ENCODE results near the gene NUP210L.
"Not testable (repeated sequence)": the region's sequence is repeated elsewhere in the genome, so short reads cannot be mapped to it uniquely, and the experiment has no call there.

Gene NUP210L

DNA sequence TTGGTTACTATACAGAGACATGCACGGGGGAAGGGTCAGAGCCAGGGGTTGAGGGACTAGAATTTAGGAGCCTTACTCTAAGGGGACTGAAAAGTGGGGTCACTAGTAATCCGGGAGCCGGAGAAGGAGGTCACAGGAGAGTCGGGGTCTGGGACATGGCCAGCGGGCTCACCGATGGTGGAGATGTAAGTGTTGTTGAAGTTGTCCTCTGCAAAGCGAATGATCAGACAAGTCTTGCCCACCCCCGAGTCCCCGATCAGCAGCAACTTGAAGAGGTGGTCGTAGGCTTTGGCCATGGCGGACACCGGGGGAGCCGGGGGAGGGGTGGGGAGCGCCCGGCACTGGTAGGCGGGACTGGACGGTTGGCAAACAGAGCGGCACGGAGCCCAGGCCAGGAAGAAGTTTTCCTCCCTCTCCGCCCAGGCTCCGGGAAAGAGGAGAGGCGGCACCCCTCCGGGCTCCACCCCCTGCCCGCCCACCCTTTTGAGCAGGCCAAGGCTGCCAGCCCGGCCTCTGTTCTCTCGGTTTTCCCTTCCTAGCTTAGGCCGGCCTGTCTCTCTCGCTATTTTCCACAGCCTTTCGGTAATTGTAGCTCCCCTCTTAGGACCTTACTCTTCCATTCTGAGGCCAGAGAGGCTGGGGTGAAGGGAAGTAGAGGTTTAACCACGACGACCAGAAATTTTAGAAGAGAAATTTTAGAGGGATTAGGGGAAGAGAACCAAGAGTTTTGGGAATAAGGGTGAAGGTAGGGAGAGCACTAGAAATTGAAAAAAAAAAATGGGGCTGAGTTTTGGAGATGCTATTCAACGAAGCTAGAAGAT, 168.7 kb downstream of the NUP210L start, which contains the start of gene RAB13:
Gene RAB13 (minus strand): TSS at position 399 of the 821 bp plus-strand sequence. CDS start 103 bp downstream, at position 296.
- peak; percentile 48 for DNase-seq (ENCODE audit: low read depth)
- TF ChIP-seq, protein P1, sequence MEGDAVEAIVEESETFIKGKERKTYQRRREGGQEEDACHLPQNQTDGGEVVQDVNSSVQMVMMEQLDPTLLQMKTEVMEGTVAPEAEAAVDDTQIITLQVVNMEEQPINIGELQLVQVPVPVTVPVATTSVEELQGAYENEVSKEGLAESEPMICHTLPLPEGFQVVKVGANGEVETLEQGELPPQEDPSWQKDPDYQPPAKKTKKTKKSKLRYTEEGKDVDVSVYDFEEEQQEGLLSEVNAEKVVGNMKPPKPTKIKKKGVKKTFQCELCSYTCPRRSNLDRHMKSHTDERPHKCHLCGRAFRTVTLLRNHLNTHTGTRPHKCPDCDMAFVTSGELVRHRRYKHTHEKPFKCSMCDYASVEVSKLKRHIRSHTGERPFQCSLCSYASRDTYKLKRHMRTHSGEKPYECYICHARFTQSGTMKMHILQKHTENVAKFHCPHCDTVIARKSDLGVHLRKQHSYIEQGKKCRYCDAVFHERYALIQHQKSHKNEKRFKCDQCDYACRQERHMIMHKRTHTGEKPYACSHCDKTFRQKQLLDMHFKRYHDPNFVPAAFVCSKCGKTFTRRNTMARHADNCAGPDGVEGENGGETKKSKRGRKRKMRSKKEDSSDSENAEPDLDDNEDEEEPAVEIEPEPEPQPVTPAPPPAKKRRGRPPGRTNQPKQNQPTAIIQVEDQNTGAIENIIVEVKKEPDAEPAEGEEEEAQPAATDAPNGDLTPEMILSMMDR (IDR thresholded peaks at IDR 0.05; ENCODE audit: insufficient read depth, low read depth, low read length, missing control alignments), result no peak
- H3K4me3 ChIP-seq (ENCODE audit: low read depth, low read length), result peak within 1 kb of the TSS; percentile 52

GRCh38 chr1:153985341-153985912, 169.4 kb downstream of the NUP210L start:
- no peak for DNase-seq (ENCODE audit: low read depth)
- TF ChIP-seq, protein P1 (IDR thresholded peaks at IDR 0.05; ENCODE audit: insufficient read depth, low read depth, low read length, missing control alignments), result no peak
- peak overlapping the region; percentile 52 for H3K4me3 ChIP-seq (ENCODE audit: low read depth, low read length)

GRCh38 chr1:153984123-153984894, 170.6 kb downstream of the NUP210L start:
- DNase-seq (ENCODE audit: low read depth), result no peak
- no peak overlapping the region for H3K4me3 ChIP-seq (ENCODE audit: low read depth, low read length)
- TF ChIP-seq, protein P1 (IDR thresholded peaks at IDR 0.05; ENCODE audit: insufficient read depth, low read depth, low read length, missing control alignments), result no peak

DNA sequence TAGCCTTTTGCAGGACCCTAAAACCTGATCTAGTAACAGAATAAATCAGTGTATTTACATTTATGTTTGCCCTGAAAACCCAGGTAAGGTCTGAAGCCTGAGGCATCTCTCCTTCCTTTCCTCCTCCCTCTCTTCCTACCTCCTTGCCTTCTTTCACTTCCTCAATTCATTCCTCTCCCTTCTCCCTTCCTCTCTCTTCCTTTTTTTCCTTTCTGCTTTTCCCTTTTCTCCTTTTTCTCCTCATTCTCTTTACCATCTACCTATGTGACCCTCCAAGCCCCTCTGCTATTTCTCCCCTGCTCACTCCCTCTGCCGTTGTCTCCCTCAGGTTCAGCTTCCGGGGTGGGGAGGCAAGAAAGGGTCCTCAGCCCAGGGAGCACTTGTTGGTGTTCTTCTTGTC, 173.1 kb downstream of the NUP210L start:
- not testable (repeated sequence) for DNase-seq (ENCODE audit: low read depth); H3K4me3 ChIP-seq (ENCODE audit: low read depth, low read length)

- DNase-seq (ENCODE audit: low read depth); H3K4me3 ChIP-seq (ENCODE audit: low read depth, low read length): not testable (repeated sequence)
These were observed 175.8 kb downstream of the NUP210L start for GRCh38 chr1:153979091-153979490.

GRCh38 chr1:153978274-153978909, 176.5 kb downstream of the NUP210L start:
- no peak for DNase-seq (ENCODE audit: low read depth)
- TF ChIP-seq, protein P1 (IDR thresholded peaks at IDR 0.05; ENCODE audit: insufficient read depth, low read depth, low read length, missing control alignments), result no peak
- peak overlapping the region; percentile 91 for H3K4me3 ChIP-seq (ENCODE audit: low read depth, low read length)

DNA sequence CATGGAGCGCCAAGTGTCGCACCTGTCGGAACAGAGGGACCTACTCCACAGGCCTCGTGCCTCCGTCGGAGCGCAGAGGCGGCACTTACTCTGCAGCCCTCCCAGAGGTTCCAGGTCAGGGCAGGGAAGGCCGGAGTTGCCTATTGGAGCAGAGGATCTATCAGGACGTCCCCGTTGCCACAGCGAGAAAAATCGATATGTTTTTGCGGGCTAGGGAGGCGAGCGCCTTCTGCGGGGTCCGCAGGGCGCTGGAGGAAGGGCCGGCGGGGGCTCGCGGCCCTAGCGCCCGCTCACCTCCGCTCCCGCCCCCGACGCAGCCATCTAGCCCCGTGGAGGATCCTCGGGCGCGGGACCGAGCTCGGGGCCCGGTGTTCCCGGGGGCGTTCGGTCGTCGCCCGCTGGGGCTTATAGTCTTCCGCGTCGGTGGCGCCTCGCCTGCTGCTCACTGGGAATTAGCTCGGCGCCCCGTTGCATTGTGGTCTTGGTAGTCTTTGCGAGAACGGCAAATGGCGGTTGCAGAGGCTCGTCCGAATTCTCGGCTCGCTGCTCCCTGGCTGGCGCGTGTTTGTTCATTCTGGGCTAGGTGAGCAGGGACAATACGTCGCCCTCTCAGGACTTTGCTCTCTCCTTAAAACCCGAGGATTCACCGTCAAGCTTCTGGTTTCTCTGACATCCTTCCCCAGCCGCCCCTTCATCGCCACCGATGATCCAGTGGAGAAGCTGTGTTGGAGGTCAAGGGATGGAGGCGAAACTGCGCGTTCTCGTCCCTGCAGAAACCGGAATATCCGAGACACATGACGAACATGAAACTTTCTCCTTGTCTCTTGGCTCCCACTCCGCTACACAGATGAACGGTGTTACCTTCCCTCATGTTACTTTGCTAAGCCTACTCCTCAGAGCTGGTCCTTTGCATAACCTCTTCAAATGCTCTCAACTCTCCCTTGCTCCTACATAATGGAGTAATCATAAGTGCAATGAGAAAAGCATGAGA, 177.3 kb downstream of the NUP210L start, which contains the start of gene JTB:
Gene JTB (minus strand): TSS at position 425 of the 991 bp plus-strand sequence. CDS start 422 bp downstream, at position 3.
- H3K4me3 ChIP-seq (ENCODE audit: low read depth, low read length), result peak within 1 kb of the TSS; percentile 91
- DNase-seq (ENCODE audit: low read depth), result peak; percentile 91
- TF ChIP-seq, protein P1 (IDR thresholded peaks at IDR 0.05; ENCODE audit: insufficient read depth, low read depth, low read length, missing control alignments), result no peak
